ENCODE data around the gene SRM. TPM values are rescaled to one million over a fixed set of nuclear protein-coding genes. Genes with fewer than 3 reads are reported as not detected.
"Not testable (repeated sequence)": the region's sequence is repeated elsewhere in the genome, so short reads cannot be mapped to it uniquely, and the experiment has no call there.

SRM gene
- total and polyA plus RNA-seq, 2 donors (not counting 1 experiment from before 2014, with no cell fraction given) = 13.0 to 95.4 TPM

- H3K79me2 ChIP-seq (ENCODE audit: control insufficient read depth, insufficient read depth, low read length) = peaks cover 14% of the 10 kb centered on the region
- peaks cover 18% of the 10 kb centered on the region for H3K36me3 ChIP-seq (ENCODE audit: control insufficient read depth, insufficient read depth, low read length)
- DNase-seq (ENCODE audit: low read depth in 2 of 2) = no peak
- no peak overlapping the region for H3K4me2 ChIP-seq (ENCODE audit: extremely low read depth, insufficient read depth, low read length)
- no peak overlapping the region for H3K9ac ChIP-seq (ENCODE audit: insufficient read depth, low read length)
- no peaks in the 10 kb centered on the region for H3K27me3 ChIP-seq (ENCODE audit: control insufficient read depth, insufficient read depth, low read length)
- H3K9me3 ChIP-seq (ENCODE audit: control insufficient read depth, insufficient read depth, low read depth, low read length) = no peaks in the 10 kb centered on the region
- no peak overlapping the region for H3K4me3 ChIP-seq (replicated peaks in 1 of 4; ENCODE audit: control extremely low read depth in 1 of 4, insufficient read depth in 1 of 4, low read depth in 3 of 4, low read length in 4 of 4)
- TF ChIP-seq CTCF (conservative IDR thresholded peaks at IDR 0.05 in 1 of 2, IDR thresholded peaks at IDR 0.05 in 1 of 2; ENCODE audit: low read depth in 1 of 2, low read length in 2 of 2) = no peak
- no peak for TF ChIP-seq EZH2 (IDR thresholded peaks at IDR 0.05; ENCODE audit: low read length, missing control alignments)
- no peak overlapping the region for H2AFZ ChIP-seq (ENCODE audit: low read length)
- H3K27ac ChIP-seq (ENCODE audit: insufficient read depth, low read length) = no peak overlapping the region
- H4K20me1 ChIP-seq (ENCODE audit: control insufficient read depth, extremely low read depth, insufficient read depth, low read length) = no peaks in the 10 kb centered on the region
- no peaks in the 10 kb centered on the region for H3K4me1 ChIP-seq (ENCODE audit: control insufficient read depth, extremely low read depth, insufficient read depth, low read length)
Measured at GRCh38 chr1:11019971-11020370, 39.8 kb downstream of the SRM start.

- H3K79me2 ChIP-seq (ENCODE audit: control insufficient read depth, insufficient read depth, low read length) = peaks cover 20% of the 10 kb centered on the region
- not testable (repeated sequence) for DNase-seq (ENCODE audit: low read depth in 2 of 2); H3K4me3 ChIP-seq (replicated peaks in 1 of 4; ENCODE audit: control extremely low read depth in 1 of 4, insufficient read depth in 1 of 4, low read depth in 3 of 4, low read length in 4 of 4); H3K9me3 ChIP-seq (ENCODE audit: control insufficient read depth, insufficient read depth, low read depth, low read length); H3K9ac ChIP-seq (ENCODE audit: insufficient read depth, low read length); H3K27me3 ChIP-seq (ENCODE audit: control insufficient read depth, insufficient read depth, low read length); H2AFZ ChIP-seq (ENCODE audit: low read length); H3K4me2 ChIP-seq (ENCODE audit: extremely low read depth, insufficient read depth, low read length); H3K4me1 ChIP-seq (ENCODE audit: control insufficient read depth, extremely low read depth, insufficient read depth, low read length); H3K27ac ChIP-seq (ENCODE audit: insufficient read depth, low read length); H4K20me1 ChIP-seq (ENCODE audit: control insufficient read depth, extremely low read depth, insufficient read depth, low read length)
- peaks cover 23% of the 10 kb centered on the region for H3K36me3 ChIP-seq (ENCODE audit: control insufficient read depth, insufficient read depth, low read length)
Measured at GRCh38 chr1:11019358-11019757, 40.5 kb downstream of the SRM start.

- Histone ChIP-seq H3K4me1 (ENCODE audit: control insufficient read depth, extremely low read depth, insufficient read depth, low read length) (peaks cover 10% of the 10 kb centered on the region), H2AFZ (ENCODE audit: low read length) (no peak overlapping the region), H4K20me1 (ENCODE audit: control insufficient read depth, extremely low read depth, insufficient read depth, low read length) (peaks cover 7% of the 10 kb centered on the region), H3K27me3 (ENCODE audit: control insufficient read depth, insufficient read depth, low read length) (no peaks in the 10 kb centered on the region), H3K9ac (ENCODE audit: insufficient read depth, low read length) (peak overlapping the region; percentile 100), H3K4me3 (replicated peaks in 1 of 4; ENCODE audit: control extremely low read depth in 1 of 4, insufficient read depth in 1 of 4, low read depth in 3 of 4, low read length in 4 of 4) (peak overlapping the region; percentile 87 to 99 (median 98)), H3K9me3 (ENCODE audit: control insufficient read depth, insufficient read depth, low read depth, low read length) (no peaks in the 10 kb centered on the region), H3K27ac (ENCODE audit: insufficient read depth, low read length) (peak overlapping the region; percentile 100), H3K36me3 (ENCODE audit: control insufficient read depth, insufficient read depth, low read length) (peaks cover 15% of the 10 kb centered on the region), H3K4me2 (ENCODE audit: extremely low read depth, insufficient read depth, low read length) (peak overlapping the region; percentile 85), H3K79me2 (ENCODE audit: control insufficient read depth, insufficient read depth, low read length) (peaks cover 36% of the 10 kb centered on the region)
- peak; percentile 13 to 52 for DNase-seq (ENCODE audit: low read depth in 2 of 2)
- no peak for TF ChIP-seq CTCF (conservative IDR thresholded peaks at IDR 0.05 in 1 of 2, IDR thresholded peaks at IDR 0.05 in 1 of 2; ENCODE audit: low read depth in 1 of 2, low read length in 2 of 2)
- no peak for TF ChIP-seq EZH2 (IDR thresholded peaks at IDR 0.05; ENCODE audit: low read length, missing control alignments)
Measured at GRCh38 chr1:11013160-11013531, 46.7 kb downstream of the SRM start.

Measured in fibroblast of lung (primary cell).